K562 (cell line): ENCODE data around the gene NRF1. TPM values are rescaled to one million over a fixed set of nuclear protein-coding genes. Genes with fewer than 3 reads are reported as not detected.

ENCODE experiments used
- HMGN3 ChIP-seq: IDR thresholded peaks from 2 replicates; pipeline ENCODE4 v1.6.1; 2011; ENCODE audit warnings: borderline replicate concordance, low read depth, mild to moderate bottlenecking, mixed read lengths, low read length; ENCODE audit not compliant: insufficient read length; ENCODE audit errors: extremely low read depth
- IRF1 ChIP-seq: sonication (generic); formaldehyde crosslinking; IDR thresholded peaks from 2 replicates; pipeline ENCODE4 v1.8.0; 2022; ENCODE audit warnings: missing genetic modification reagents, mild to moderate bottlenecking, borderline replicate concordance
- PML ChIP-seq: IDR thresholded peaks from 2 replicates; pipeline ENCODE4 v1.6.1; 2012; ENCODE audit warnings: low read length, inconsistent platforms
- RBM15 ChIP-seq: fragments of 200-400 bp; formaldehyde crosslinking; IDR thresholded peaks from 2 replicates; pipeline ENCODE4 v1.6.1; 2018; ENCODE audit warnings: mild to moderate bottlenecking, low read length, moderate library complexity; ENCODE audit not compliant: insufficient read depth
- ZNF407 ChIP-seq: fragments of 450-650 bp; IDR thresholded peaks from 2 replicates; pipeline ENCODE4 v1.6.1; 2016; ENCODE audit warnings: low read depth
- polyA plus RNA-seq, 8 experiments: library from polyadenylated mRNA; depleted of rRNA in 4 of 8; stranded (reverse) in 5 of 8; unstranded in 3 of 8; fragments of >200 nt; fragmentation: Nextera tagmentation in 2 of 8; fragmentation: Illumina TruSeq in 1 of 8; extraction: Ambion mirVana in 2 of 8; extraction: Trizol in 1 of 8; gene quantifications; 2 replicates each; pipeline versions ENCODE4 v1.2.1 to v1.2.3, GENCODE V29; 2011 to 2014; ENCODE audit warnings: inconsistent platforms in 1 of 8, missing spikeins in 1 of 8
- total RNA-seq, 7 experiments: library from RNA; depleted of rRNA in 6 of 7; stranded (reverse); fragments of >200 nt in 6 of 7; fragmentation: Illumina TruSeq in 2 of 7; extraction: Trizol in 2 of 7; gene quantifications; 2 replicates each; pipeline versions ENCODE4 v1.2.1 to v1.2.3, GENCODE V29; 2011 to 2021; ENCODE audit warnings: low replicate concordance in 1 of 7

NRF1 gene
- total and polyA plus RNA-seq, 9 of the 15 experiments (the other 6 are each of a cell fraction or from before 2014, with no cell fraction given): 8.6 to 28.8 (median 20.3) TPM

GRCh38 chr7:129769400-129769774 is 157.9 kb downstream of the NRF1 start (continued):
- TF ChIP-seq ZNF407 (0 out of 2 replicates have a peak, but pooled peaks have one; percentile 39), HMGN3 (peak; percentile 8), RBM15 (no peak), PML (no peak), IRF1 (CRISPR knock-in tag) (no peak)
